Suprapubic skin (tissue), 4 donors: ENCODE data around the gene FOXA3. TPM values are rescaled to one million over a fixed set of nuclear protein-coding genes. Genes with fewer than 3 reads are reported as not detected.

Experiments used
- DNase-seq, 2 donors: peaks; one replicate each; pipeline ENCODE4 v3.0.0-alpha.2; 2019; ENCODE audit warnings: low spot score in 2 of 2
- H3K27ac ChIP-seq: fragments of 200-600 bp; sonication (generic); one replicate; pipeline ENCODE4 v1.5.1; 2019
- H3K27me3 ChIP-seq: fragments of 200-600 bp; sonication (generic); one replicate; pipeline ENCODE4 v1.5.1; 2019
- H3K36me3 ChIP-seq: fragments of 200-600 bp; sonication (generic); one replicate; pipeline ENCODE4 v1.5.1; 2019
- H3K4me1 ChIP-seq: fragments of 200-600 bp; sonication (generic); one replicate; pipeline ENCODE4 v1.5.1; 2019
- H3K4me3 ChIP-seq: fragments of 200-600 bp; sonication (generic); one replicate; pipeline ENCODE4 v1.5.1; 2019; ENCODE audit warnings: mild to moderate bottlenecking
- H3K9me3 ChIP-seq: fragments of 200-600 bp; sonication (generic); one replicate; pipeline ENCODE4 v1.5.1; 2019
- EP300 ChIP-seq: sonication (generic); formaldehyde crosslinking; IDR thresholded peaks from one replicate; pipeline ENCODE4 v1.6.1; 2017; ENCODE audit warnings: antibody characterized with exemption
- POLR2A ChIP-seq, 2 donors: fragments of 450-650 bp; IDR thresholded peaks; one replicate each; pipeline ENCODE4 v1.6.1; 2017; ENCODE audit warnings: antibody characterized with exemption in 2 of 2, mild to moderate bottlenecking in 2 of 2, moderate library complexity in 2 of 2
- POLR2AphosphoS5 ChIP-seq, 3 donors: sonication (generic); formaldehyde crosslinking; IDR thresholded peaks; one replicate each; pipeline ENCODE4 v1.6.1; 2017; ENCODE audit warnings: antibody characterized with exemption in 3 of 3
- WGBS: methylation state at CpG from one replicate; pipeline ENCODE4 v1.1.5; 2018; 5-methylcytosine and 5-hydroxymethylcytosine counted together
- total RNA-seq, 4 donors: library from RNA; depleted of rRNA; stranded (reverse); fragments of >200 nt; gene quantifications; one replicate each; pipeline ENCODE4 v1.1.0, GENCODE V29; 2016
- TF ChIP-seq, protein P1 (sequence below), 2 donors: fragments of 200-600 bp in 1 of 2; fragments of 450-650 bp in 1 of 2; sonication (generic) in 1 of 2; IDR thresholded peaks; one replicate each; pipeline ENCODE4 v1.5.1; 2016 to 2019; ENCODE audit warnings: antibody characterized with exemption in 2 of 2, mild to moderate bottlenecking in 1 of 2, moderate library complexity in 1 of 2

The FOXA3 gene
- total RNA-seq, 4 donors from 2014 or later = 0.30 TPM; not detected in 3

DNA sequence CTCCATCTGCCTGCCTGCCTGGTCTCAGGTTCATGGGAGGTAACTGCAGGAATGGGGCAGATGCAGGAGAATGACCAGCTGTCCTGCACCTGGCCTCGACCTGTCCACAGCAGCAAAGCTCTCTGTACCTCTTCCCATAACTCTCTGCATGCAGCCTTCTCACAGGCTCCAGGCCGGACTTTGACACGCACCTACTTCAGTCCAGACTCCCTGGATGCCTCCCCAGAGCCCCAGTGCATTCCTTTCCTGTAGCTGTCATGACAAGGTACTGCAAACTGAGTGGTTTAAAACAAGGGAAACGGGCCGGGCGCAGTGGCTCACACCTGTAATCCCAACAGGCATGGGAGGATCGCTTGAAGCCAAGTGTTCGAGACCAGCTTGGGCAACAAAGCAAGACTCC lies 47.2 kb downstream of the FOXA3 start:
- no peaks in the 10 kb centered on the region for H3K36me3 ChIP-seq

DNA sequence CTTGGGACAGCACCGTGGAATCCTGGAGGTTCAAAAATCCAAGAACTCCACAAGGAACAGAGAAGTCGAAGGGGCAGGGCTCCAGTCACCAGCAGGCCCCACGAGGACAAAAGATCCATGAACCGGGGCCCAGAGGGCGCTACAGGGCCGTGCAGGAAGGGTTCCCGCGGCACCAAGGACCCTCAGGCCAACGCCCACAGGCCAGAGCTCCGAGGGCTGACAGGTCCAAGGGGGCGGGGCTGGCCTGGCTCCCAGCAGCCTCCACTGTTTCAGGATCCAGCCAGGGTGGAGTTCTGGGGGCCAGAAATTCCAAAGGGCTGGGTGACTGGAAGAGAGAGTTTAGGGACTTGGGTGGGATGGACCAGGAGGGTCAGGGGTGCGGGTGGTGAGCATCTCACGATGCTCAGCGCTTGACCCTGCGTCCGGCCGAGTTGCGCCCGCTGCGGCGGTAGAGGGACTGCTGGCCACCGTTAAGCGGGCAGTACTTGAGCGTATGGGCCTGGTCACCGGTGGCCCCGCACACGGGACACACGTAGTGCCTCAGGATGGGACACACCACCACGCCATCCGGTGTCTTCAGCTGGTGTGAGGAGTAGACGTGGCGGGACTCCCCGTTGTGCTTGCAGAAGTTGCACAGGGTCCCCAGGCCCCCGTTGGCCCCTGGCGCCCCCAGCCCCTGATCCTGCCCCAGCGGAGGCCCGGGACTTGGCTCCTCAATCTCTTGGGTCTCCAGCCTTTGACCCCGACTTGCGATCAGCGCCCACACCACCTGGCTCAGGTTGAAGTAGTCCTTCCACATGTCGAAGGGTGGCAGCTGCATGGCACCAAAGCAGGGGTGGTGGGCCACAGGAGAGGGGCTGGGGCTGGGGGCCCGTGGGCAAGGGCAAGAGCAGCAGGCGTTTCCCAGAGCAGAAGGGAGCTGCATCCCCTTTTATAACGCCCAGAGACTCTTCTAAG lies 50.0 kb downstream of the FOXA3 start, which contains the start of gene NANOS2:
TSS of gene NANOS2 (minus strand) at position 905 of the 957 bp plus-strand sequence. CDS start at position 820, 85 bp downstream.
- Histone ChIP-seq H3K36me3 (no peaks in the 10 kb centered on the region), H3K9me3 (no peaks in the 10 kb centered on the region), H3K4me1 (no peaks in the 10 kb centered on the region), H3K4me3 (no peak within 1 kb of the TSS), H3K27ac (no peak within 1 kb of the TSS), H3K27me3 (peaks cover 26% of the 10 kb centered on the region)
- TF ChIP-seq EP300 (no peak), POLR2AphosphoS5 (IDR thresholded peaks at IDR 0.05) (no peak), POLR2A (IDR thresholded peaks at IDR 0.05) (no peak)
- TF ChIP-seq, protein P1, sequence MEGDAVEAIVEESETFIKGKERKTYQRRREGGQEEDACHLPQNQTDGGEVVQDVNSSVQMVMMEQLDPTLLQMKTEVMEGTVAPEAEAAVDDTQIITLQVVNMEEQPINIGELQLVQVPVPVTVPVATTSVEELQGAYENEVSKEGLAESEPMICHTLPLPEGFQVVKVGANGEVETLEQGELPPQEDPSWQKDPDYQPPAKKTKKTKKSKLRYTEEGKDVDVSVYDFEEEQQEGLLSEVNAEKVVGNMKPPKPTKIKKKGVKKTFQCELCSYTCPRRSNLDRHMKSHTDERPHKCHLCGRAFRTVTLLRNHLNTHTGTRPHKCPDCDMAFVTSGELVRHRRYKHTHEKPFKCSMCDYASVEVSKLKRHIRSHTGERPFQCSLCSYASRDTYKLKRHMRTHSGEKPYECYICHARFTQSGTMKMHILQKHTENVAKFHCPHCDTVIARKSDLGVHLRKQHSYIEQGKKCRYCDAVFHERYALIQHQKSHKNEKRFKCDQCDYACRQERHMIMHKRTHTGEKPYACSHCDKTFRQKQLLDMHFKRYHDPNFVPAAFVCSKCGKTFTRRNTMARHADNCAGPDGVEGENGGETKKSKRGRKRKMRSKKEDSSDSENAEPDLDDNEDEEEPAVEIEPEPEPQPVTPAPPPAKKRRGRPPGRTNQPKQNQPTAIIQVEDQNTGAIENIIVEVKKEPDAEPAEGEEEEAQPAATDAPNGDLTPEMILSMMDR (IDR thresholded peaks at IDR 0.05) = no peak
- DNase-seq = no peak
- 71% methylated on average over 24 of the region's 44 CpGs for WGBS

More for the DNA sequence above, 47.2 kb downstream of the FOXA3 start:
- DNase-seq = no peak
- TF ChIP-seq, protein P1 (IDR thresholded peaks at IDR 0.05) = no peak
- TF ChIP-seq POLR2A (IDR thresholded peaks at IDR 0.05) (no peak), EP300 (no peak), POLR2AphosphoS5 (IDR thresholded peaks at IDR 0.05) (no peak)
- no peak overlapping the region for H3K4me3 ChIP-seq
- H3K27me3 ChIP-seq = peaks cover 26% of the 10 kb centered on the region
- no peaks in the 10 kb centered on the region for H3K9me3 ChIP-seq
- WGBS = 56% methylated on average over 8 of the region's 8 CpGs
- no peak overlapping the region for H3K27ac ChIP-seq
- no peaks in the 10 kb centered on the region for H3K4me1 ChIP-seq

DNA sequence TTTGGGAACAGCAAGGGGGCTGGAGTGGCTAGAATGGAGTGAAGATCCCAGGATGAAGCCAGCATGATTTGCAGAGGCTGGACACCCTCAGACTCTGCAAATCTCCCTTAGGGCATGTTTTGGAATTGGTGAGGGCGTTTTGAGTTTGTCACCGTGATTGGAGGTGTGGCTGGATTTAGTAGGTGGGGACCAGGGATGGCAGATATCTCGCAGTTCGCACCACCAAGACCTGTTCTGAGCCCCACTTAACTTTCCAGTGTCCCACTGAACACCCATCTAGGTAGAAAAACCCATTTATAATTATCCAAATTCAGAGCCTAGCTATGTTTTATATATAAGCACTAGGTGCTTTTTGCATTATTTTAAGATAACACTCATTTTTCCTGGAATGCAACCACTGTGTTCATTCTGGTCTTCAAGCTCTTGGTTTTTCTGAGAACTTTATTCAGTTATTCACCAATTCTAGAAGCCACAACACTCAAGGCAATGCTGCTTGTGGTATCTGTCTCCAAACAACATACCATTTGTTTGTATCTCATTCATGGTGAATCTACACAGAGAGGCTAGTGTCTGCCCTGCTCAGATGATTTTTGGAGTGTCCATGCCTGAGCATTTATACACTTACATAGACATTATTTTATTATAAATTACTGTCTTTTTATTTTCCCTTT lies 53.4 kb downstream of the FOXA3 start:
- no peak overlapping the region for H3K4me3 ChIP-seq
- WGBS = 36% methylated on average over 4 of the region's 4 CpGs
- no peak overlapping the region for H3K27ac ChIP-seq
- no peak for DNase-seq
- H3K9me3 ChIP-seq = no peaks in the 10 kb centered on the region
- H3K4me1 ChIP-seq = no peaks in the 10 kb centered on the region
- no peaks in the 10 kb centered on the region for H3K36me3 ChIP-seq
- no peak for TF ChIP-seq POLR2A (IDR thresholded peaks at IDR 0.05)
- no peak for TF ChIP-seq POLR2AphosphoS5 (IDR thresholded peaks at IDR 0.05)
- TF ChIP-seq, protein P1 (IDR thresholded peaks at IDR 0.05) = no peak
- no peak for TF ChIP-seq EP300
- peaks cover 30% of the 10 kb centered on the region for H3K27me3 ChIP-seq

DNA sequence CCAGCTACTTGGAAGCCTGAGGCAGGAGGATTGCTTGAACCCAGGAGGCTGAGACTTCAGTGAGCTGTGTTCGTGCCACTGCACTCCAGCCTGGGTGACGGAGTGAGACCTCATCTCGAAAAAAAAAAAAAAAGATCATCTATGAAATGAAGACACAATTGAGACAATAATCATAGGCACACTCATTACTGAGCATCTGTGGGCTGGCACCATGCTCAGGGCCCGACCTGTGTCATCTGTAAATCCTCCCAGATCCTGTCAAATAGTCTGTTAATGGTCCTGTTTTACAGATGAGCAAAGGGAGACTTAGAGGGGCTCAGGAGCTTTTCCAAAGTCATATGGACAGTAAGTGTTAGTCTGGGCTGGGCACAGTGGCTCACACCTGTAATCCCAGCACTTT lies 54.6 kb downstream of the FOXA3 start:
- Histone ChIP-seq H3K4me1 (no peaks in the 10 kb centered on the region), H3K27ac (no peak overlapping the region), H3K27me3 (peaks cover 28% of the 10 kb centered on the region), H3K4me3 (no peak overlapping the region), H3K9me3 (no peaks in the 10 kb centered on the region), H3K36me3 (no peaks in the 10 kb centered on the region)
- DNase-seq = no peak
- 45% methylated on average over 4 of the region's 4 CpGs for WGBS
- no peak for TF ChIP-seq EP300
- TF ChIP-seq, protein P1 (IDR thresholded peaks at IDR 0.05) = no peak
- no peak for TF ChIP-seq POLR2A (IDR thresholded peaks at IDR 0.05)
- no peak for TF ChIP-seq POLR2AphosphoS5 (IDR thresholded peaks at IDR 0.05)

DNA sequence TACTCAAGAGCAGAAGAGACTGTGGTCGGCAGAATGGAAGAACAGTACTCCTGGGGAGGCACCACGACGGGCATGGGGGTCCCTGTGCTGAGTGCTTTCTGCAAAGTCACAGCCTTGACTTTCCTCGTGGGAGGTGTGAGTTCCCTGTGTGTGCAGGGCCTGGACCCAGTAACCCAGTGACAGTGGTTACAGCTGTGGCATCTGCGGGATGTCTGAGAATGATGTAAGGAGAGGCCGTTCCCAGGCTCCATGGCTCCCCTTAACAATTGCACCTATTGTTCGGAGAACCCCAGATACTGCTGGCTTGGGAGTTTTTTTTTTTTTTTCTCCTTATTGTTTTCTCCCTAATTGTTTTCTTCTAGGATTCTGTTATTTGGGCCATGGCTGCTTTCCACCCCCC lies 55.6 kb downstream of the FOXA3 start:
- no peak for TF ChIP-seq EP300
- TF ChIP-seq POLR2AphosphoS5 (IDR thresholded peaks at IDR 0.05) = no peak
- no peak for TF ChIP-seq POLR2A (IDR thresholded peaks at IDR 0.05)
- TF ChIP-seq, protein P1 (IDR thresholded peaks at IDR 0.05) = no peak
- no peaks in the 10 kb centered on the region for H3K4me1 ChIP-seq

More for the DNA sequence above, 55.6 kb downstream of the FOXA3 start:
- Histone ChIP-seq H3K9me3 (no peaks in the 10 kb centered on the region), H3K36me3 (no peaks in the 10 kb centered on the region), H3K4me3 (no peak overlapping the region), H3K27ac (no peak overlapping the region), H3K27me3 (peaks cover 18% of the 10 kb centered on the region)
- WGBS = 51% methylated on average over 6 of the region's 7 CpGs
- no peak for DNase-seq
